SK-N-MC (cell line): ENCODE data around the gene TMBIM1.

Experiments
- EZH2 ChIP-seq: fragments of 200-600 bp; sonication (generic); IDR thresholded peaks from one replicate; pipeline ENCODE4 v1.6.1; 2017; ENCODE audit warnings: antibody characterized with exemption
- POLR2AphosphoS5 ChIP-seq: IDR thresholded peaks from 2 replicates; pipeline ENCODE4 v1.6.1; 2012; ENCODE audit warnings: mild to moderate bottlenecking, low read depth, low read length, borderline replicate concordance

GRCh38 chr2:218329027-218329825, 36.9 kb upstream of the TMBIM1 start:
- TF ChIP-seq EZH2 (no peak), POLR2AphosphoS5 (no peak)
